ENCODE data around the gene SETBP1.

- no peak for TF ChIP-seq CTCF (IDR thresholded peaks at IDR 0.05)
- no peak for TF ChIP-seq POLR2AphosphoS5 (IDR thresholded peaks at IDR 0.05; ENCODE audit: low read depth, low read length)
- no peak for TF ChIP-seq SIN3A (IDR thresholded peaks at IDR 0.05; ENCODE audit: borderline replicate concordance, insufficient read depth, low read depth, low read length)
- no peak for TF ChIP-seq REST (IDR thresholded peaks at IDR 0.05; ENCODE audit: insufficient read depth in 1 of 2, low read depth in 2 of 2, low read length in 1 of 2)
- no peak for TF ChIP-seq TCF7L2 (IDR thresholded peaks at IDR 0.05; ENCODE audit: low read depth, low read length)
Observed at GRCh38 chr18:44638811-44639210, 41.9 kb upstream of the SETBP1 start.
